ENCODE data around the gene TUSC7.

TUSC7 gene

DNA sequence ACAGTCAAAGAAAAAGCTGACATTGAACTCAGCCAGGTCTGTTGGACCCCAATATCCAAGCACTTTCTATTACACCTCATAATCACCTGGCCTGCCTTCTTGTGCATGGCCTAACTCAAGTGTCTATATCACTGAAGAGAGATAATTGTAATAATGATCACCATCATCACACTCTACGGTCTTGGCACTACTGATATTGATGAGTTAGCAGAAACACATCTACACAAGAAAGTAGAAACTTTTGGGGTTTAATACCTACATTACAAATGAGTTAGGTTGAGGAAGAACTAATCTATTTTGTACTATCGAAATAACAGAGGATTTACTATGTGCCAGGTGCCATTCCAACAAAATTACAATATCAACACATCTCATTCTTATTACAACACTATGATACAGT, 30.7 kb downstream of the TUSC7 start:
- Histone ChIP-seq H3K27ac (replicated peaks) (no peak overlapping the region), H3K4me3 (replicated peaks; ENCODE audit: insufficient read depth, low read length) (no peak overlapping the region), H3K27me3 (ENCODE audit: insufficient read depth, poor library complexity, severe bottlenecking) (no peaks in the 10 kb centered on the region)
- DNase-seq (ENCODE audit: low read depth in 1 of 2, low spot score in 1 of 2): no peak
- TF ChIP-seq SPI1 (IDR thresholded peaks at IDR 0.05; ENCODE audit: borderline replicate concordance, low read depth): no peak
- TF ChIP-seq POLR2AphosphoS5 (IDR thresholded peaks at IDR 0.05; ENCODE audit: low read depth): no peak
- TF ChIP-seq, protein P1, sequence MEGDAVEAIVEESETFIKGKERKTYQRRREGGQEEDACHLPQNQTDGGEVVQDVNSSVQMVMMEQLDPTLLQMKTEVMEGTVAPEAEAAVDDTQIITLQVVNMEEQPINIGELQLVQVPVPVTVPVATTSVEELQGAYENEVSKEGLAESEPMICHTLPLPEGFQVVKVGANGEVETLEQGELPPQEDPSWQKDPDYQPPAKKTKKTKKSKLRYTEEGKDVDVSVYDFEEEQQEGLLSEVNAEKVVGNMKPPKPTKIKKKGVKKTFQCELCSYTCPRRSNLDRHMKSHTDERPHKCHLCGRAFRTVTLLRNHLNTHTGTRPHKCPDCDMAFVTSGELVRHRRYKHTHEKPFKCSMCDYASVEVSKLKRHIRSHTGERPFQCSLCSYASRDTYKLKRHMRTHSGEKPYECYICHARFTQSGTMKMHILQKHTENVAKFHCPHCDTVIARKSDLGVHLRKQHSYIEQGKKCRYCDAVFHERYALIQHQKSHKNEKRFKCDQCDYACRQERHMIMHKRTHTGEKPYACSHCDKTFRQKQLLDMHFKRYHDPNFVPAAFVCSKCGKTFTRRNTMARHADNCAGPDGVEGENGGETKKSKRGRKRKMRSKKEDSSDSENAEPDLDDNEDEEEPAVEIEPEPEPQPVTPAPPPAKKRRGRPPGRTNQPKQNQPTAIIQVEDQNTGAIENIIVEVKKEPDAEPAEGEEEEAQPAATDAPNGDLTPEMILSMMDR (IDR thresholded peaks at IDR 0.05; ENCODE audit: insufficient read depth, low read length): no peak
- no peak for TF ChIP-seq GABPA (IDR thresholded peaks at IDR 0.05; ENCODE audit: low read depth)
- TF ChIP-seq, protein P2, sequence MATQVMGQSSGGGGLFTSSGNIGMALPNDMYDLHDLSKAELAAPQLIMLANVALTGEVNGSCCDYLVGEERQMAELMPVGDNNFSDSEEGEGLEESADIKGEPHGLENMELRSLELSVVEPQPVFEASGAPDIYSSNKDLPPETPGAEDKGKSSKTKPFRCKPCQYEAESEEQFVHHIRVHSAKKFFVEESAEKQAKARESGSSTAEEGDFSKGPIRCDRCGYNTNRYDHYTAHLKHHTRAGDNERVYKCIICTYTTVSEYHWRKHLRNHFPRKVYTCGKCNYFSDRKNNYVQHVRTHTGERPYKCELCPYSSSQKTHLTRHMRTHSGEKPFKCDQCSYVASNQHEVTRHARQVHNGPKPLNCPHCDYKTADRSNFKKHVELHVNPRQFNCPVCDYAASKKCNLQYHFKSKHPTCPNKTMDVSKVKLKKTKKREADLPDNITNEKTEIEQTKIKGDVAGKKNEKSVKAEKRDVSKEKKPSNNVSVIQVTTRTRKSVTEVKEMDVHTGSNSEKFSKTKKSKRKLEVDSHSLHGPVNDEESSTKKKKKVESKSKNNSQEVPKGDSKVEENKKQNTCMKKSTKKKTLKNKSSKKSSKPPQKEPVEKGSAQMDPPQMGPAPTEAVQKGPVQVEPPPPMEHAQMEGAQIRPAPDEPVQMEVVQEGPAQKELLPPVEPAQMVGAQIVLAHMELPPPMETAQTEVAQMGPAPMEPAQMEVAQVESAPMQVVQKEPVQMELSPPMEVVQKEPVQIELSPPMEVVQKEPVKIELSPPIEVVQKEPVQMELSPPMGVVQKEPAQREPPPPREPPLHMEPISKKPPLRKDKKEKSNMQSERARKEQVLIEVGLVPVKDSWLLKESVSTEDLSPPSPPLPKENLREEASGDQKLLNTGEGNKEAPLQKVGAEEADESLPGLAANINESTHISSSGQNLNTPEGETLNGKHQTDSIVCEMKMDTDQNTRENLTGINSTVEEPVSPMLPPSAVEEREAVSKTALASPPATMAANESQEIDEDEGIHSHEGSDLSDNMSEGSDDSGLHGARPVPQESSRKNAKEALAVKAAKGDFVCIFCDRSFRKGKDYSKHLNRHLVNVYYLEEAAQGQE (IDR thresholded peaks at IDR 0.05; ENCODE audit: insufficient replicate concordance, low read depth): no peak

DNA sequence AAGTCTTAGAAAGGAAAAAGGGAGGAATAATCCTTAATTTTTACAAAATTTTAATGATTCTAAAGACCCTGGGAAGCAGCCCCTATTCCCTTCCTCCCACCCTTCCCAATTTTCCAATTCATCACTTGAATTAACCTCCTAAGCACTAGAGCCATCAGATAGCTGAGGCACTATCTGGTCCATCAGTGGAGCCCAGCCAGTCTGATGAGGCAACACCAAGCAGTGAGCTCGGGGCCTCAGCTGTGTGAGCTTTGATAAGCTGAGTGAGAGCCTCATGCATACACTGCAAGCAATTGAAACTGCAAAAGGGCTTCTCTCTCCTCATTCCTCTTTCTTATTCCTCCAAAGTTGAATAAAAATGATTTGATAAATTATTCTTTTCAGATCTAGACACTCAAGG, 31.9 kb downstream of the TUSC7 start:
- no peak for DNase-seq (ENCODE audit: low read depth in 1 of 2, low spot score in 1 of 2)
- H3K27me3 ChIP-seq (ENCODE audit: insufficient read depth, poor library complexity, severe bottlenecking): no peaks in the 10 kb centered on the region
- no peak overlapping the region for H3K27ac ChIP-seq (replicated peaks)
- no peak for TF ChIP-seq SPI1 (IDR thresholded peaks at IDR 0.05; ENCODE audit: borderline replicate concordance, low read depth)
- TF ChIP-seq GABPA (IDR thresholded peaks at IDR 0.05; ENCODE audit: low read depth): no peak
- no peak for TF ChIP-seq POLR2AphosphoS5 (IDR thresholded peaks at IDR 0.05; ENCODE audit: low read depth)
- TF ChIP-seq, protein P1 (IDR thresholded peaks at IDR 0.05; ENCODE audit: insufficient read depth, low read length): no peak
- TF ChIP-seq, protein P2 (IDR thresholded peaks at IDR 0.05; ENCODE audit: insufficient replicate concordance, low read depth): no peak
- no peak overlapping the region for H3K4me3 ChIP-seq (replicated peaks; ENCODE audit: insufficient read depth, low read length)

DNA sequence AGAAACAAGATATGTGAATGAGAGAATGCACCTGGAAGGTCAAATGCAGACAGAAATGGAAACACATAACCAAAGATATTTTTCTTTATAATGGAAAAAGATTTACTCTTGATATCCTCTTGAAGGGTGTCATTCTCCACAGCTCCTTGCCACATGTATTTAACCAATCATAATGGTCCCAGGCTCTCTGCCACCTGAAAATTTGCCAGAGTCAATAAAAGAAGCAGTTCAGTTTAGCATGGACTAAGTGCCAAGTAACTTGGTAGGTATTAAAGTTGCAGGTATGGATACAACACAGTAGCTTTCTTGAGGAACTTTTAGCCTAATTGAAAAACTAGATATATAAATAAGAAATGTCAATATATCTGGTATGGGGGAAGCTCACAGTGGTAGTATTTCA, 33.5 kb downstream of the TUSC7 start:
- Histone ChIP-seq H3K27ac (replicated peaks) (no peak overlapping the region), H3K4me3 (replicated peaks; ENCODE audit: insufficient read depth, low read length) (no peak overlapping the region), H3K27me3 (ENCODE audit: insufficient read depth, poor library complexity, severe bottlenecking) (no peaks in the 10 kb centered on the region)
- TF ChIP-seq, protein P1 (IDR thresholded peaks at IDR 0.05; ENCODE audit: insufficient read depth, low read length): no peak
- TF ChIP-seq GABPA (IDR thresholded peaks at IDR 0.05; ENCODE audit: low read depth) (no peak), POLR2AphosphoS5 (IDR thresholded peaks at IDR 0.05; ENCODE audit: low read depth) (no peak), SPI1 (IDR thresholded peaks at IDR 0.05; ENCODE audit: borderline replicate concordance, low read depth) (no peak)
- TF ChIP-seq, protein P2 (IDR thresholded peaks at IDR 0.05; ENCODE audit: insufficient replicate concordance, low read depth): no peak
- no peak for DNase-seq (ENCODE audit: low read depth in 1 of 2, low spot score in 1 of 2)

Measured in HL-60 (cell line).